Erythroblast (primary cell): ENCODE data around the gene CKM.

Experiments
- GATA1 ChIP-seq: IDR thresholded peaks from 2 replicates; pipeline ENCODE4 v1.6.1; 2011; ENCODE audit warnings: low read depth, mild to moderate bottlenecking, control low read depth, low read length, moderate library complexity
- POLR2A ChIP-seq: IDR thresholded peaks from 2 replicates; pipeline ENCODE4 v1.6.1; 2011; ENCODE audit warnings: mild to moderate bottlenecking, low read length

GRCh38 chr19:45262570-45262969 is 60.1 kb downstream of the CKM start:
- TF ChIP-seq POLR2A (no peak), GATA1 (no peak)
